Thyroid gland (tissue), 4 donors: Measurements from ENCODE around the gene GCNT3.

ENCODE experiments used
- POLR2A ChIP-seq, 2 donors: fragments of 450-650 bp; IDR thresholded peaks; one replicate each; pipeline ENCODE4 v1.6.1; 2017; ENCODE audit warnings: antibody characterized with exemption in 2 of 2, mild to moderate bottlenecking in 2 of 2, moderate library complexity in 1 of 2
- TF ChIP-seq, protein P1 (sequence below), 6 experiments: fragments of 200-600 bp in 3 of 6; fragments of 450-650 bp in 3 of 6; sonication (generic) in 3 of 6; IDR thresholded peaks; one replicate each; pipeline ENCODE4 v1.5.1; 2016 to 2019; ENCODE audit warnings: antibody characterized with exemption in 6 of 6, mild to moderate bottlenecking in 2 of 6, inconsistent platforms in 1 of 6, moderate library complexity in 1 of 6

DNA sequence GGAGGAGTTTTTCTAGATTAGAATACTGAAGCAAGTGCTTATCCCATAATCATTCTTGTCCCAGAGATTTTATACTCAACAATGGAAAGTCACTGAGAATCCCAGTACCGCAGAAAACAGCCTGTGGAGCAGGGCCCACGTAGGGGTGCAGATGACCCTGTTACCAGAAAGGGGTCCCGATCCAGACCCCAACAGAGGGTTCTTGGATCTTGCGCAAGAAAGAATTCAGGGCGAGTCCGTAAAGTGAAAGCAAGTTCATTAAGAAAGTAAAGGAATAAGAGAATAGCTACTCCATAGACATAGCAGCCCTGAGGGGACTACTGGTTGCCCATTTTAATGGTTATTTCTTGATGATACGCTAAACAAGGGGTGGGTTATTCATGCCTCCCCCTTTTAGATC lies 2.6 kb downstream of the GCNT3 start:
- TF ChIP-seq, protein P1, sequence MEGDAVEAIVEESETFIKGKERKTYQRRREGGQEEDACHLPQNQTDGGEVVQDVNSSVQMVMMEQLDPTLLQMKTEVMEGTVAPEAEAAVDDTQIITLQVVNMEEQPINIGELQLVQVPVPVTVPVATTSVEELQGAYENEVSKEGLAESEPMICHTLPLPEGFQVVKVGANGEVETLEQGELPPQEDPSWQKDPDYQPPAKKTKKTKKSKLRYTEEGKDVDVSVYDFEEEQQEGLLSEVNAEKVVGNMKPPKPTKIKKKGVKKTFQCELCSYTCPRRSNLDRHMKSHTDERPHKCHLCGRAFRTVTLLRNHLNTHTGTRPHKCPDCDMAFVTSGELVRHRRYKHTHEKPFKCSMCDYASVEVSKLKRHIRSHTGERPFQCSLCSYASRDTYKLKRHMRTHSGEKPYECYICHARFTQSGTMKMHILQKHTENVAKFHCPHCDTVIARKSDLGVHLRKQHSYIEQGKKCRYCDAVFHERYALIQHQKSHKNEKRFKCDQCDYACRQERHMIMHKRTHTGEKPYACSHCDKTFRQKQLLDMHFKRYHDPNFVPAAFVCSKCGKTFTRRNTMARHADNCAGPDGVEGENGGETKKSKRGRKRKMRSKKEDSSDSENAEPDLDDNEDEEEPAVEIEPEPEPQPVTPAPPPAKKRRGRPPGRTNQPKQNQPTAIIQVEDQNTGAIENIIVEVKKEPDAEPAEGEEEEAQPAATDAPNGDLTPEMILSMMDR (IDR thresholded peaks at IDR 0.05): no peak
- no peak for TF ChIP-seq POLR2A (IDR thresholded peaks at IDR 0.05)
